DMS153 (cell line): Measurements from ENCODE around the gene NFATC3.

Source experiments
- DNase-seq: peaks from one replicate; lab custom pipeline; 2025; lab: John Stamatoyannopoulos, UW

Gene NFATC3

DNA sequence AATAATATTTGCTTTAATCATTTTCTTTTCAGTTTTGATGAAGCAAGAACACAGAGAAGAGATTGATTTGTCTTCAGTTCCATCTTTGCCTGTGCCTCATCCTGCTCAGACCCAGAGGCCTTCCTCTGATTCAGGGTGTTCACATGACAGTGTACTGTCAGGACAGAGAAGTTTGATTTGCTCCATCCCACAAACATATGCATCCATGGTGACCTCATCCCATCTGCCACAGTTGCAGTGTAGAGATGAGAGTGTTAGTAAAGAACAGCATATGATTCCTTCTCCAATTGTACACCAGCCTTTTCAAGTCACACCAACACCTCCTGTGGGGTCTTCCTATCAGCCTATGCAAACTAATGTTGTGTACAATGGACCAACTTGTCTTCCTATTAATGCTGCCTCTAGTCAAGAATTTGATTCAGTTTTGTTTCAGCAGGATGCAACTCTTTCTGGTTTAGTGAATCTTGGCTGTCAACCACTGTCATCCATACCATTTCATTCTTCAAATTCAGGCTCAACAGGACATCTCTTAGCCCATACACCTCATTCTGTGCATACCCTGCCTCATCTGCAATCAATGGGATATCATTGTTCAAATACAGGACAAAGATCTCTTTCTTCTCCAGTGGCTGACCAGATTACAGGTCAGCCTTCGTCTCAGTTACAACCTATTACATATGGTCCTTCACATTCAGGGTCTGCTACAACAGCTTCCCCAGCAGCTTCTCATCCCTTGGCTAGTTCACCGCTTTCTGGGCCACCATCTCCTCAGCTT, 105.8 kb downstream of the NFATC3 start:
- DNase-seq = no peak

DNA sequence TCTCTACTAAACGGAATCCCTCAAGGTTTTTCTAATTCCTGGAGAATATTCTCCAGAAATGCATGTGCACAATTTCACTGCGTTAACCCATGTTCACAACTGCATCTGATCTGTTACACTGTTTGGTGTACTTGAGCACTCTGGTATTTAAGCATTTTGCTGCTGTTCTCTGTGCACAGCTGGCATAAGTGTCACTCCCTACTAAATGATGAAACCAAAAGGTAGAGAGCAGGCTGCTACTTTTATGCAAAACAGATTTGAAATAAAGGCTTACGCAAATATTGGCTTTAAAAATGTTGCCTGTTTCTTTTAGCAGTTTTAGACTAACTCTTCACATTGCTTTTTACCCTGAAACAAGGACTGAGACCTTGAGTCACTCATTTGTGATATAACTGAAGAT, 109.1 kb downstream of the NFATC3 start:
- no peak for DNase-seq

DNA sequence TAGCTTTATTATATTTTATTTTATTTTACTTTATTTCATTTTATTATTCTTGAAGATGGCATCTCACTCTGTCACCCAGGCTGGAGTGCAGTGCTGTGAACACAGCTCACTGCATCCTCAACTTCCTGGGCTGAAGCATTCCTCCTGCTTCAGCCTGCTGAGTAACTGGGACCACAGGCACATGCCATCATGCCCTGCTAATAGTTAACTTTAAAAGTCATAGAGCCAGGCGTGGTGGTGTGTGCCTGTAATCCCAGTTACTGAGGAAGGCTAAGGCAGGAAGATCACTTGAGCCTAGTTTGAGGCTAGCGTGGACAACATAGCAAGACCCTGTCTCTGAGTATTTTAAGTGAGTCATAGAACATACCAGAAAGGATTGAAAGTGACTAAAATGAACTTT, 112.1 kb downstream of the NFATC3 start:
- DNase-seq = no peak

DNA sequence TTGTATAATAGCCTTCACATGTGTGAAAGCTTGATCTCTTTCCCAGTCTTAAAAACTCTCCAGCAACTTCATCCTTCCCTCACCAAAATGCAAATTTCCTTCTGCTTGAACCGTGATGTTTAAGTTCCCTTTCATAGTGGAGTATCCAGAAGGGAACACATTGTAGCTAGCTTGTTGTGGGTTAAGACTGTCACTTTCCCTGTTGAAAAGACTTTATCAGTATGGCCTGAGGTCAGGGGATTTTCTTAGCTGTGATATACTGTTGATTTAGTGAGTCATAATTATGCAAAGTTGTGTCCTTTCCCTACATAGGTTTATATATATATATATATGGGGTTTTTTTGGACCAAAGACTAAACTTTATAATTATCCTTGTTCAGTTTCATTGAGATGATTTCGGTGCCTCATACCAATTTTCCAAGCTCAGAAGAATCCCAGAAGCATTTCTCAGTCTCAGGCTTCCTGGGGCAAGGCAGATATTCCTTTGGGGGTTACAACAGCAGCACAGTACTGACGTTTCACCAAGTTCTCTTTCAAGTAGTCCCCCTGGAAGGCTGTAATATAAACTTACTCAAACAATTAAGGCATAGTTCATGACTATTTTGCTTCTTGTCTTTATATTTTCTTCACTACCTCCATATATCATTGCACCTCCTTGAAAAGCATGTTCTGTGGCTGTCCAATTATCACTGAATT, 115.1 kb downstream of the NFATC3 start:
- no peak for DNase-seq

DNA sequence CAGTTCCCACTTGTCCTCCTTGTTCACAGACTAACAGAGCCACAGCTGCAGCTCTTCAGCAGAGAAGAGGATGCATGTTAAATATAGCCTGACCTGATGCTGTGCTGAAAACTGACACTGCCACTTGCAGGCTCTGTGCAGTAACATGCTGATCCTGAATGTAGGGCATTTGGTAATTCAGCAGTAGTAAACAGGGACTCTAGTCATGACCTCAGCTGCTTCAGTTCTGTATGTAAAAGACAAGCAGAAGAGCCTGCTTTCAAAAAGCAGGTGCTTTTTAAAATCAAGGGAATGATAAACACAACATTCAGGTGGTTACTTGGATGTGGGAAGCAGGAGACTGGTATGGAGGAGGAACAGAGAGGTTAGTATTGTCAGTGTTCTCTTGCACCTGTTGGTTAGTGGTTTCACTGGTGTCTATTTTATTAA, 116.9 kb downstream of the NFATC3 start:
- DNase-seq = peak; percentile 24

DNA sequence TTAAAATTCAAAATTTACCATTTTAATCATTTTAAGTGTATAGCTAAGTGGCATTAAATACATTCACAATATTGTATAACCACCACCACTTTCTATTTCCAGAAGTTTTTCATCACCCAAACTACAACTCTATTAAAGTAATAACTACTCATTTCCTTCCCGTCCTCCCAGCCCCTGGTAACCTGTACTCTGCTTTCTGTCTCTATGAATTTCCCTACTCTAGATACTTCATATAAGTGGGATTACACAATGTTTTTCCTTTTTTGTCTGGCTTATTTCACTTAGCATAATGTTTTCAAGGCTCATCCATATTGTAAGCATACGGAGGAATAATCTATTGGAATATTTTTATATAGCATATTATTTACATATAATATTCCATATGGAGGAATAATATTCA, 121.1 kb downstream of the NFATC3 start:
- DNase-seq = no peak

DNA sequence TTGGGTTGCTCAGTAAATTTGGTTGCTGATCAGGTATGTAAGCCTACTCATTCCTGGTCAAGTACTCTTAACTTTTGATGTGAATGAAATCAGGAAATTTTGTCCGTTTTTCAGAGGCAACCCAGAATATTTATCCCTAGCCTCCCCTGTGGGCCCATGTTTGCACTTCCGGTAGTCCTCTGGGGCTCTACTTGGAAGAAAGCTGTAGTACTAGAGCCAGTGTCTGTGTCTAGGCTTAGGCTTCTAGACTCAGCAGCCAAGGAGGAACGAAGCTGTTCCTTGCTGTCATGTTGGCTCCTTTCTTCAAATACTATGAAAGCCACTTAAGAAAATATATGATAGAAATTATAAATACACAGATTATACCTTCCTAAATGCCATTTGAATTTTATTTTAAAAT, 129.6 kb downstream of the NFATC3 start:
- no peak for DNase-seq

DNA sequence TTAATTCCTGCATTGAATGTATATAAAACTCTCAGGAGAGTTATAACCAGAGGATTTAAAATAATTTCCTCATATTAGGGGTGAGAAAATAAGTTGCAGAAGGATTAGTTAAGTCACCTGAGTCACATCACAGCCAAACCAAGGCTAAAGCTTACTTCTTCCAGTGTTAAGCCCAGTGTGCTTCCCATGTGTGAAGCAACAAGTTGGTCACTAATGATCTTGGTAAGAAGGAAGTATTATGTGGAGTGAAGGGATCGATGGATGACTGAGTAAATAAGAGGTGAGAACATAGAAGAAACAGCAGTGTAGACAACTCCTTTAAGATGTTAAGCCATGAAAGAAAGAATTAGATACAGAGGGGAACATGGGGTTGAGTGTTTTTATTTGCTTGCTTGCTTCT, 130.1 kb downstream of the NFATC3 start:
- no peak for DNase-seq

DNA sequence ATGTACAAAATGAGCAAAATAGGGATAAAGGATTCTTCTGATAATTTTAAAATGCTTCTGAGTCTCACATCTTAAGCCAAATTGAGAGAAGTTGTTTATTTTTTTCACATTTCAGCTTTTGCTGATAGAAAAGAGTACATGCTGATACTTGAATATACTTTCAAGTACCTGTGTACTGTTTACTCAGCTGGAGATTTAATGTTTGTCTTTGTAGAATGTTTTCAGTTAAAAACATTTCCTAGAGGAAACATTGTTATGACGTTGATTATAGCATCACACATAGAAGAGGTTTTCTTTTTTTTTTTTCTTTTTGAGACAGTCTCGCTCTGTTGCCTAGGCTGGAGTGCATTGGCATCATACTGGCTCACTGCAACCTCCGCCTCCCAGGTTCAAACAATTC, 131.1 kb downstream of the NFATC3 start:
- peak; percentile 13 for DNase-seq

DNA sequence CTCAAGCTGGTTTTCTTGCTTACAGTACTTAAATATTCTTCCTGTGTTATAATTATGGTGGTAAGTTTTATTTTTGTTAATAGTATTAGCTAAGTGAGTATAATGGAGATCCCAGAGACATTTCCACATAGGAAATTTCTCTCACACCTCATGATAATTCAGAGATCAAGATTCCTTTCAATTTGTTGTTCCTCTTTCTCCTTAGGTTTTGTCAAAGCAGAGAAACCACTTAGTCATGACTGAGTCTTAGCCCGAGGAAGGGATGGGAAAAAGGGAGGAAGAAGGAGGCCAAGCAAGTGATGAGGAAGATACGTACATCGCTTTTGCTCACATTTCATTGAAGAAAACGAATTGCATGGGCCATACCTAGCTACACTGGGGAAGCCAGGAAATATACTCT, 132.3 kb downstream of the NFATC3 start:
- no peak for DNase-seq

DNA sequence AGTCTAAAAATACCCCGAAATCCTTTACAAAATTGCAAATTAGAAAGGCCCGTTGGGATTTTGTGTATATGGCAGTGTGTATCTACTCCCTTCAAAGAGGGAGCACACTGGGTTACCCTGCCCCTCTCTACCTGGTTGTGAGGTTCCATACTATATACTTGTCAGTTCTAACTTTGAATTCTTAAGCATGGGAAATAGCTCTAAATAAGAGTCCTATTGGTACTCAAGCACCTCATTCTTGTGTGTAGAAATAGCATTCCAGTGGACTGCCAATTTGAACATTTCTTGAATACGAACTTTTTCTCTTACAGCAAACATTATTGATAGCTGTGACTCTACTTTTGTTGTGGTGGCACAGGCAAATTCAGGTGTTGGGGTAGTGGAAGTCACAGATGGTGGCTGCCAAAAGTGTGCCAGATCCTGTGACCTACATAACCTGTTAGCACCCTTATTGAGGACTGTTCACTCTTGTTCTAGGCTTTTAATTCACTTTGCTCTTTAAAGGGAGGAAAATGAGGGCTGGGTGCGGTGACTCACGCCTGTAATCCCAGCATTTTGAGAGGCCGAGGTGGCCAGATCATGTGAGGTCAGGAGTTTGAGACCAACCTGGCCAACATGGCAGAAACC, 134.7 kb downstream of the NFATC3 start:
- DNase-seq = no peak

DNA sequence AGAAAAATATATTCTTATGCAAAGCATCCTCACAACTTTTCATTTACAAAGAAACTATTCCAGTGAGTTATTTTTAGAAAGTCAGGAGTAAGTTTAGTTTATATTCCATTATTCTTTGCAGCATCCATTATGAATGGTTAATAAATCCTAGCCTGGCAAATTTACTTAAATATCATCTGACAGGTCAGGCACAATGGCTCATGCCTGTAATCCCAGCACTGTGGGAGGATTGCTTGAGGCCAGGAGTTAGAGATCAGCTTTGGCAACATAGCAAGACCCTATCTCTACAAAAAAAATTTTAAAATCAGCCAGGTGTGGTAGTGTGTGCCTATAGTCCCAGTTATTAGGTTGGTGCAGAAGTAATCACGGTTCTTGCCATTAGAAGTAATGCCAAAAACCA, 137.9 kb downstream of the NFATC3 start:
- DNase-seq = no peak

DNA sequence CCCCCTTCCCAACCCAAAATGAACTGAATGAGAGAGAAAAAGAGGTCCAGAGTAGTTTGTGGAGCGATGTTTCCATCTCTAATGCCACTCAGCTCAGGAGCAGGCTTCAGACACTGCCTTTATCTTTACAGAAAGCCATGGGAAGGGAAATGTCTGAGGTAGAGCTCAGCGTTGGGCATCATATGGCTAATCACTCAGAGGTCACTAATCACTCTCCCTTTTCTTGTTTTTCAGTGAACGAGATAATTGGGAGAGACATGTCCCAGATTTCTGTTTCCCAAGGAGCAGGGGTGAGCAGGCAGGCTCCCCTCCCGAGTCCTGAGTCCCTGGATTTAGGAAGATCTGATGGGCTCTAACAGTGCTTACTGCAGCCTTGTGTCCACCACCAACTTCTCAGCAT, 140.9 kb downstream of the NFATC3 start:
- no peak for DNase-seq

DNA sequence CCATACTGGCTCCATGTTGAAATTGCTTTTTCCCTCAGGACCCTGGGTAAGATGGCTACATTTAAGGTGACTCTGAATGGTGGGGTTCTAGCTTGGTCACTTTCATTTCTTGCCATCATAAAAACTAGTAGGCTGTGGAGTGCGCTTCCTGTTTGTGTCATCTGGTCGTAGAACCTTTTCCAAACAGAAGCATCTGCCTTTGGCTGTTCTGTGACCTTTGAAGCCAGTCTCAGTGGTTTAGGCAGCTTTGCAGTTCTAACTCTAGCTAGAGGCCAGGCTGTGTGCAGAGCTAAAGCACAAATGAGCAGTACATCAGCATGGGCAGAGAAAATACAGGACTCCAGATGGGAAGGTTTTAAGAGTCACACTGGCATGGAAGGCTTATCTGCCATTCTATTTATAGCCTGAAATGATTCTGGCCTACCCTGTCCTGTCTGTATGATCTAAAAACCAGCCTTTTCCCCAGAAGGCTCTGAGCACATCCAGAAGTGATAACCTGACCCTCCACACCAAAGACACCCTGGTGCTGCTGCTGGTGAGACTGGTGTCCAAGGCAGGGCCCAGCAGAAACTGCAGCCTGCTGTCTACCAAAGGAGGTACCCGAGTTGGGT, 142.1 kb downstream of the NFATC3 start:
- peak; percentile 13 for DNase-seq

DNA sequence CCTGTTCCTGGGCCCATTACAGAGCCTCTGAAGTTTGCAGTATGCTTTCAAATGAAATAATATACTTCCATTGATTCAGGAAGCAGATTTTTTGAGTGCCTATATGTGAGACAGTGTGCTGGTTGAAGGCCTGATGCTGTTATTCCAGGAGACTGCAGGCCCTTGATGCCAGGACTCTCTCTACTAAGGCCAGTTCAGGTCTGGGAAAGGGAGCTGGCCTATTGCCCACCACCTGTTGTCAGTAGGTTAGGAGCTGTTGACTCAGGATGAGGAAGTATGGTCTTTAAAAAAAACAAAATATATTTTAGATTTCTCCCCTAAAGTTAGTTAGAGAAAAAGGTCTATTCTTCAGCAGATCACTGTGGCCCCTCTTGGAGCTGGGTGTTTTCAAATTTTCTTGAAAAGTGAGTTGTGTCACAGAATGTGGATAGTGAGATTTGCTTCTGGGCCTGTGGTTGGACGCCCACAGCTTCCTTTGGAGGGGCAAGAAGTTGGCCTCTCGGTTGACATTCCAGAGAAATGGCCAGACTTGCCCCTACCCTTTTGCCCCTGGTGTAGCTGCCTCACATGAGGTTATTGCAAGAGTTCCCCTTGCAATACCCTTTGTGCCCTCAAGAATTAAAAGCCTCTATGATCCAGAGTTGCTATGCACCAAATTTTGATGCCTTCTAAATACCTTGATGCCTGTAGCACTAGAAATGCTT, 142.8 kb downstream of the NFATC3 start:
- DNase-seq = no peak

DNA sequence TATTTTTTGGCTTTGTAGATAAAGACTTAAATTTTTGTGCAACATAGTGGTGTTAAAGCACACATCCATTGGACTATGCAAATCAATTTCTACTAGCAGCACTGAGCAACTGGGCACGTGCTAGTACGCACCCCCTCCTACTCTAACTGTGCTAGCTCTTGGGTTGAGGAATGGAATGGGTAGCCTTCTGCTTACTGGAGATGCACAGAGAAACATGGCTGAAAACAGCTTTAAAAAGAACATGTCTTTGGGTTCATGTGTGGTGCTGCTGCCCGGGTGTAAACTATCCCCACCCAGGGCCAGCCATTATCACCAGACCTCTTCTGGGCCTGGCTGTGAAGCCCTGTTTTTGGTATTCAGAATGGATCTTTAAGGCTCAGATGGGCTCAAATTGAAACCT, 143.5 kb downstream of the NFATC3 start:
- DNase-seq = no peak

DNA sequence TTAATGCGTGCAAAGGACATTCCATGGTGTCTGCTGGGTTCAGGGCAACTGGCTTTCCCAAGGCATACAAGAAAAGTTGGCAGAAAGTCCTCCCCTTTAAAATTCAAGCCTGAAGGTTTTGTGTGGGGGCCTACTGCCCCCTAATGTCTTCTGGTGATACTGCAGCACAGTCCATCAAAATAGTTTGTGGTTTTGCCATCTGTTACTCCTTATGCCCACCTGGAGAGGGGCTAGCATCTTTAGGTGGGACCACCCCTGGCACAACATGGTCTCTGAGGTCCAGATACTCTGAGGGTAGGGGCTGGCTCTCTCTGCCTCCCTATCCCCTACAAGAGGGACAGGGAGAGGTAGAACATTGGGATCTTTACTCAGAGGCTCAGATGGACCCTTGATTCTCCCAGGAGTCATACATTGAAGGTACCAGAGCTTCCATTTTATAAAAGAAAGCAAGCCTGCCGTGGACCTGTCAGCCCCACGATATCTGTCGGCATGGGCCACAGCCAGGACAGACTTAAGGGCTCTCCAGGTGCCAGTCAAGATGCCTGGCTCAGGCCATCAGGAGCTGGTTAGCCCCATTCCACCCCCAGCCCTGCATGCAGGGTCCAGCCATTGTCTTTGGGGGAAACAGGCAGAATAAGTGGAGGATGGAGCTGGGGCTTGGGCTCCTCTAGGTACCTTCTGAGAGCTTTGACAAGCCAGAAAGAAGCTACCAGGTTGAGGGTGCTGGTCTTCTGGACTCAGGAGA, 144.4 kb downstream of the NFATC3 start:
- peak; percentile 21 for DNase-seq

DNA sequence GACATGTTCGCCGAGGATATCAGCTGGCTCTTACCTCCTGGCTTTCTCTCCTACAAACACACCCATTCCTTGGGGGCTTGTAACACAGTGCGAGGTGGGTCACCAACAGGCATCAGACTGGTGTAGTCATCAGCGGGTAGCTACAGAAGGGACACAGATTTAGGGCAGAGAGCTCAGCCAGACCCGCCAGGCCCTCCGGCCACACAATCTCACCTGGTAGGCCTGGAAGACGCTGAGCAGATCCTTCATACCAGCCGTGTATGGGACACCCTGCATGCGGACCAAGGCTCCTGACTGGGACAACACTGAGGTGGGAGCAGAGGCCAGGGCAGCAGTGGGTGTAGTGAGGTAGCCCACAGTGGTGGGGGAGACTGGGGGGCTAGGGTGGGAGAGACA, 145.0 kb downstream of the NFATC3 start:
- DNase-seq = no peak

DNA sequence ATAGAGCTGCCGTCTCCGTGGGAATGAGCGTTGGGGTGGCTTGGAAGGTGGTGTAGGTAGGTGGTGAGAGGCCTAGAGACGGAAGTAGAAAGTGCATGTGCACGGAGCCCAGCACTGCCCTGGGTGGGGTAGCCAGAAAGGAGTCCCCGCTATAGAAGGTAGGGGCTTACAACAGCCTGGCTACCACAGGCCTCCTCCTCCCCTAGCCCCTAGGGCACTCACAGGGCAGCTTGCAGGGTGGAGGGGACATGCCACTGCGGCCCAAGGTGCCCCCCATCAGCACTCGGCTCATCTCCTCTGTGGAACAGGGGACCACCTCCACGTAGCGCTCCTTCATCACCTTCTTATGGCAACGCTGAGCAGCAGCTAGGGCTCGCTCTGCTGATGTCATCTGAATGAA, 145.8 kb downstream of the NFATC3 start:
- DNase-seq = no peak

DNA sequence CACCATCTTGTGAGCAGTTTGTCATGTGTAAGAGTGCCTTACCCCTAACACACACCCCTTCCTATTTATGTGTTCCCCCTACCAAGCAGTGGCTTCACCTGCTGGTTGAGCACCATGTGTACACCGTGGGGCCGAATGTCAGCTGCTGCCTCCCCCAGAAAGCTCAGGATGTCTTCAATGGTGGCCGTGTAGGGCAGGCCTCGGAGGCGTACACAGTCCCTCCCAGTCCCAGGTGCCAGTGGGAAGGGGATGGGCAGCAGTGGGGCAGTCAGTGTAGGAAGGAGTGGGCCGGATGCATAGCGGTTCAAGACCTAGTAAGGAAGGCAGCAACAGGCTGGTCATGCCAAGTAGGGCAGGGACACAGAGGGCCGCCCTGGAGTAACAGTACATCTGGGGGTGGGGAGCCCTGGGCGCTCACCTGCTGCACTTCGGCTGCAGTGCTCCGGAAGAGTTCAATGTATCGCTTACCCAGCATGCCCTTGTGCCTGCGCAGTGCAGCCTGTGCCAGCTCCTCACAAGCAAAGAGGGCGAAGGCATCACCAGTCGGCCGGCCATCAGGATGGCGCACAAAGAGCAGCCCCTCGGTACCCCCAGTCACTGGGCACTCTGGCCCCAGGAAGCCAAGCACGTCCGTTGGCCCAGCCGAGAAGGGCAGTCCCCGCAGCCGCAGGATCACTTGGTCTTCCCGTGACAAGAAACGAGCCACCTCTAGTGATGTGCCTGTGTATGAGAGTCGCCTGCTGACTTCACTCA, 146.4 kb downstream of the NFATC3 start:
- DNase-seq = no peak

DNA sequence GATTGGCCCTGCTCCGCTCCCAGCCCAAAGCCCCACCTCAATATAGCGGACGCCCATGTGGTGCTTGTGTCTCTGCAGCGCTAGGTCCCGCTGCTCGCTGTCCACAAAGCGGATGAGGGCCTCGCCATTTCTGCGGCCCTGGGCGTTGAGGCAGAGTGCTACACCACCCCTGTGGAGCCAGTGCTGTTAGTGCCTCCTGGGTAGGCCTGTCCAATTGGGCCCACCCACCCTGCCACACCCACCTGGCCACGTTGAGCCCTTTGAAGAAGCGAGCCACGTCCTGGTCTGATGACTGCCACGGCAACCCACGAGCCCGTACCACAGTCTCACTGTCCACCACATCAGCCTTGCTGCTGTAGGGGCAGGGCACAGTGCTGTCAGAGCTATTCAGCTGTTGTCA, 147.2 kb downstream of the NFATC3 start:
- DNase-seq = no peak
